GM03348 (cell line): Measurements from ENCODE around the gene F2R.
"Not testable (repeated sequence)": the region's sequence is repeated elsewhere in the genome, so short reads cannot be mapped to it uniquely, and the experiment has no call there.

ENCODE experiments used
- DNase-seq: peaks from one replicate; pipeline ENCODE4 v3.0.0; 2012; ENCODE audit warnings: low spot score

F2R gene

DNA sequence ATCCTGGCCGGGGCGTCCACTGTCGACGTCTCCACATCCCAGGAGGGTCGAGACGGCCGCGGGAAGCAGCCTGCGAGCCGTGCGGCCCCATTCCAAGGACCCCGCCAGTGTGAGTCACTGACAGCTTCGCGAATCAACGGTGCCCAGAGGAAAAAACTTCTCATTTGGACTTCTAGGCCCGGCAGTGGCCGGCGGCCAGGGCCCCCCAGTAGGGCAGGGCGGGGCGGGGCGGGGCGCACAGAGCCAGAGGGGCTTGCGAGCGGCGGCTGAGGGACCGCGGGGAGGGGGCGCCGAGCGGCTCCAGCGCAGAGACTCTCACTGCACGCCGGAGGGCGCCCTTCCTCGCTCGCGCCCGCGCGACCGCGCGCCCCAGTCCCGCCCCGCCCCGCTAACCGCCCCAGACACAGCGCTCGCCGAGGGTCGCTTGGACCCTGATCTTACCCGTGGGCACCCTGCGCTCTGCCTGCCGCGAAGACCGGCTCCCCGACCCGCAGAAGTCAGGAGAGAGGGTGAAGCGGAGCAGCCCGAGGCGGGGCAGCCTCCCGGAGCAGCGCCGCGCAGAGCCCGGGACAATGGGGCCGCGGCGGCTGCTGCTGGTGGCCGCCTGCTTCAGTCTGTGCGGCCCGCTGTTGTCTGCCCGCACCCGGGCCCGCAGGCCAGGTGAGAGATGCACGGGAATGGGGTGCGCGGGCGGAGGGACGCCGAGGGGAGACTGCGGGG lies at the start of gene F2R:
Gene F2R (plus strand): TSS at position 391 of the 720 bp plus-strand sequence. CDS start 182 bp downstream, at position 573.
- peak; percentile 72 for DNase-seq

DNA sequence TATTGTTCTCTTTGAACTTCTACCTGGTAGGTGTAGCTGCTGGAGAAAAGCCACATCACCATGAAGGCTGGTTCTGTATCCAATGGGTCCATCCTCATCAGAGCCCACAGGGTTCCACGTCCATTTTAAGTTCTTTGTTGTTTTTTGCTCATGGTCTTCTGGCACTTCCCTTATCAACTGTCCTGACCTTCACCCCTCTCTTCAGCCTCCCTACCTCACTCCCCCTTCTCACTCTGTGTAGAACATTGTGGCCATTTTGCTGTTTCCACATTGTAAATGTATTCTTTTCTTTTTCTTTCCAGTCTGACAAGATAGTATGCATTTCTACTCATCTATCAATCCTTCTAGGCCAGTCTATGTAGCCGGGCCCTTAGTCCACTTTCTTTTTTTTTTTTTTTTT lies 48.4 kb upstream of the F2R start:
- no peak for DNase-seq

DNA sequence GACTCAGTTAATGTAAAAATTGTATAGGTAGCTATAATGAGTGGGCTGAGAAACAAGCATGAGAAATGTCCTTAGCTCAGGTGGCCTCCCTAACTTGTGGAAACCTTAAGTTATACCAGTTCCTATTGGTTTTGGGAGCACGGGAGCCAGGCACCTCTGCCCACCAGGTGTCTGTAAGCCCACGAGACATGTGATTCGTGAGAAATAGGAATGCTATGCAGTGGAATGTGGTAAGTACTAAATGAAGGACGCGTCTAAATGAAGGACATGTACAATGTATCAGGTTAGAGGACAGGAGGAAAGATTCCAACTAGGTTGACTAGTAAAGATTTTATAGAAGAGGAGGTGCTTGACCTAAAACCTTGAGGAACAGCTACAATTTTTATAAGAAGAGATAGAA lies 46.7 kb upstream of the F2R start:
- DNase-seq = no peak

DNA sequence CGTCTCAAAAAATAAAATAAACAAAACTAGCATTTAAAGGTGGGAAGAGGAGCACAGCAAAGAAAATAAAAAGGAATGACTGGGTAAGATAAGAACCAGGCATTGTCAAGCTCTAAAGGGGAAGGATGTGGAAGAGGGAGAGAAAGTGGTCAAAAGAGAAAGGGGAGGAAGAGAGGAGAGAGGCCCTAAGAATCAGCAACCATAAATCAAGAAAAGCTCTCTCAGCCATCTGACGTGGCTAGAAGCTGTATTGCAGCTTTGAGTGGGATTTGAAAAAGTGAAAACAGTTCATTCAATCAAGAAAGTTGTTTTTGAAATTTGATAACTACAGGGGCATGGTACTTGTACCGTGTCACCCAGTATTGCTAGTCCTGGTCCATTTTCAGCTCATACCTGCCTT lies 45.4 kb upstream of the F2R start:
- no peak for DNase-seq

DNA sequence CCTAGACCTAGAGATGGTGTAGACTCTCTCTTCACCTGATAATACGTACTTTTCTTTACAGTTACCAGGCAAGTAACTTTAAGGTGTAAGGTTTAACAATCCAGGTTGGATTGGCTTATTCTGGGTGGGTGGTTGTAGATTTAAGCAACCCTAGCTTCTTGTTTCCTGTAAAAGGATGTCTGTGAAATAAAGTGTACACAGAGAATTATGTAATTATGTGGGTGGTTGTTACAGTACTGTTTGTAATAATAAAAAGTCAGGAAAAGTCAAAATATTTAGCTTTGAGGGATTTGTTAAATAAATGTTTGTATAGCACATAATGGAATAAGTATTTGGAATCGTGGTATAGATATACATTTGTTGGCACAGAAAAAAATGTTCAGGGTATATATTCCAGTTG lies 43.7 kb upstream of the F2R start:
- DNase-seq = no peak

DNA sequence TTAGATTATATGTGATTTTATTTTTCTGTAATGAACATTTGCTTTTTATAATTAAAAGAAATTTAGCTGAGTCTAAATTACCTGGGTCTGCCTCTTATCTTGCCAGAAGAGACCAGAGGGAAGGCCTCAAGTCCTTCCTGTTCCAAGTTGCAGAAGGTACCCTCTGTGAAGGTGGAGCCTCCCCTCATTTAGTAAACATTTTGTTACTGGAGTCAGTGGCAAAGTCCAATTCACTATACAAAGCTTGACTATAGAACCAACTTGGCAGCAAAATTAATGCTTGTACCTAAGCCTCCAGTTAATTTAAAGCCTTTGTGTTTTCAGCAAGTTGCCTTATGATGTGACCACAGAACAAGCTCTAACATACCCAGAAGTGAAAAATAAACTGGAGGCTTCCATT lies 42.8 kb upstream of the F2R start:
- DNase-seq = no peak

DNA sequence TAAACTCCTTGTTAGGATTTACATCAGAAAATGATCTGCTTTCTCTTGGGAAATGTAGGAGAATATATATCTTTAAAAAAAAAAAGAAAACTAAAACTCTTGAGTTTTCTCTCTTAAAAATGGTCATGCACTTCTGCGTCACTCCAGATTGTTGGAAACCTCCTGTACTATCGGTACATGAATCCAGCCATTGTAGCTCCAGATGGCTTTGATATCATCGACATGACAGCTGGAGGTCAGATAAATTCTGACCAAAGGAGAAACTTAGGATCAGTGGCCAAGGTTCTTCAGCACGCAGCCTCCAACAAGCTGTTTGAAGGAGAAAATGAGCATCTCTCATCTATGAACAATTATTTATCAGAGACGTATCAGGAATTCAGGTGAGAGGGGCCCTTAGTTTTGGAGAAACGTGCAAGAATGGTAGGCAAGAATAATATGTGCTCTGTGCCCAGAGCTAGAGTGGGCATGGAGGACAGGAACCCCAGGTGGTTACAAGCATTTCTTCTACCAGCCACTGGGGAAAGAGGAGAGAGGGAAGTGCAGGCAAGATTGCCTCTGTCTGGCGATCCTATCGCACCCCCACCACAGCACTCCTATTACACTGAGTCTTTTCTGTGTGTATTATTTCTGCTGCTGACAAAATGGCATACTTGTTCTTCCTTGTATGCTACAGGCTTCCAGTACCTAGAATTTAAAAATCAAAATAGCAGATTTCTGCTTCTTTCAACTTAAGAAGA lies 41.4 kb upstream of the F2R start:
- DNase-seq = no peak

DNA sequence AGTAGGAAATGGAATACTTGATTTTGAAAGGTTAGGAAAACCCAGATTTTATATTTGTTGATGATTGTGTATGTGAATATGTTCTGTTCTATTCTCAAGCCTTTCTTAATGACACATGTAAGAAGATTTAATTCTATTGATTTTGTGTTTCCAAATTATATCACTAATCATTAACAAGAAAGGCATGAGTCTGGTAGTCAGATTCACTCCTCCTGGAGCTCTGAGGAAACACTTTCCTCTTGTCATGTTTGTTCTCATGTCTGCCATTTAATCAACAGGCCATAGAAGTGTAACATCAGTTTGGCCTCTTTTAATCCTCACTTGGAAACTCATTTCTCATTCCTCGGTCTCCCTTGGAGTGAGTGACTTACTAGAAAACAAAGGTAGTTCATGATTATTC lies 40.6 kb upstream of the F2R start:
- DNase-seq = no peak

DNA sequence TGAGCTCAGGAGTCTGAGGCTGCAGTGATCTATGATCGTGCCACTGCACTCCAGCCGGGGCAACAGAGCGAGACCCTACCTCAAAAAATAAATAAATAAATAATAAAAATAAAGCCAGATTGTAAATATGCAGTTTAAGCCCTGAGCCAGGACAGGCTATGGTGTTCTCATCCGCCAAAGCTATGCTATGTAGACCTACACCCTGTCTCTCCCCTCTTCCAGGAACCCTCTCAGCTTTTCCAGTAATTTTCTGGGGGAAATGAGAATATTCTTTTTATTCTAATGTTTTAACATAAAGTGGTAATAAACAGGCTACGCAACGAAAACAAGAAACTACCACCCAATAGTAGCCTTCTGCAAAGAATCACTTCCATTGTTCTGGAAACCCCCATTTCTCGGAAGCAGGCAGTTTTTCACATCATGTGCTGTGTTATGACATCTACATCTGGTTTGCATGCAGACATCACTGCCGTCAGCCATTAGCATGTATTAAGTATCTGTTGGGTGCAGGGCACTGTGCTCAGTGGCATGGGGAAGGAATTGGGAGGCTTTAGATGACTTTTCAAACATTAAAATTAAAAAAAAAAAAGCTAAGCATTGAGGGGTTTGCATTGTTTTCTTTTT lies 38.0 kb upstream of the F2R start:
- no peak for DNase-seq

DNA sequence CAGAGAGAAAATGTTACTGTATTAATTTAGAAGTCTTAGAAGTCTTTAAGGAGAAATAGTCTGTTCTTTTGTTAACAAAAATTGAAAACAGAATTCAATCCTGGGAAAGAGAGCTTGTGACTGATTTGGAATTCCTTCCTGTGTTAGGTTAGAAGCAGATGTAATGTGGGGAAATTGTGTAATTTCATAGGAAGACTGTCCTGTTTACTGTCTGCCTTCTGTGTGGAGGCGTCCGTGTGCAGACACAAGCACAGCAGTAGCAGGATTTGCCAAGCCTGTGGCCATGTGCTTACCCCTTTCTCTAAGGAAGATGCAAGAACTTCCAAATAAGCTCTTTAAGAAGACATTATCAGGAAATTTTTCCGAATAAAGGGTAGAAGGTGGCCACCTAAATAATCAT lies 36.7 kb upstream of the F2R start:
- peak; percentile 29 for DNase-seq

DNA sequence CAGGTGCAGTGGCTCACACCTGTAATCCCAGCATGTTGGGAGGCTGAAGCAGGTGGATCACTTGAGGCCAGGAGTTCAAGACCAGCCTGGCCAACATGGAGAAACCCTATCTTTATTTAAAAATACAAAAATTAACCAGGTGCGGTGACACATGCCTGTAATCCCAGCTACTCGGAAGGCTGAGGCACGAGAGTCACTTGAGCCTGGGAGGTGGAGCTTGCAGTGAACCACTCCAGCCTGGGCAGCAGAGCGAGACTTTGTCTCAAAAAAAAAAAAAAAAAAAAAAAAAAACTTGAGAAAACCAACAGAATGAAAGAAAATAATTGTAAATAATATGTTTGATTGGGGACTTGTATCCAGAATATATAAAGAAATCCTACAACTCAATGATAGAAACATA lies 35.1 kb upstream of the F2R start:
- DNase-seq = not testable (repeated sequence)

DNA sequence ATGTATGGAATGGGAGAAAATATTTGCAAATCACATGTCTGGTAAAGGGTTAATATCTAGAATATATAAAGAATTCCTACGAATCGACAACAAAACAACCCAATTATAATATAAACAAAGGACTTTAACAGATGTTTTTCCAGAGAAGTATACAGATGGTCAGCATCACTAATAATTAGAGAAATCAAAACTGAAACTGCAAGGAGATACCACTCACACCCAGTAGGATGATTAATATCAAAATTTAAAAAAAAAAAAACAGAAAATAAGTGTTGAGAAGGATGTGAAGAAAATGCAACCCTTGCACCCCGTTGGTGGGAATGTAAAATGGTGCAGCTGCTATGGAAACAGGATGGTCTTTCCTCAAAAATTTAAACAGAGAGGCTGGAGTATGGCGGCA lies 34.6 kb upstream of the F2R start:
- no peak for DNase-seq

DNA sequence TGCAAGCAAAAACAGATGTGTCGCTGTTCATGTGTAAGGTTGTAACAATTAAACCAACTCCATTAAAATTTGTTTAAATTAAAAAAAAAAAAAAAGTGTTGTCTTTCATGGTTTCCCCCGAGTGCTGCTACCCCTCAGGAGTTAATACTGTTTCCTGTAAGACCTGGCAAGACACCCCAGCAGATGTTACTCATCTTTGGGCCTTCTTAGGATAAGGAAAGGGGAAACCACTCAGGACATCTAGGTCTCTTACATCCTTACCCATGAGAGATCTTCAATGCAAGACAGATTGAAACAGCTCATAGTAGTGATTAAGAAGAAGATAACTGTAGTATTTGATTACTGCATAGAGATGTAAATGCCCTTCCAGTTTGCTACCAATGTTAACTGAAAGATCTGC lies 33.5 kb upstream of the F2R start:
- no peak for DNase-seq

DNA sequence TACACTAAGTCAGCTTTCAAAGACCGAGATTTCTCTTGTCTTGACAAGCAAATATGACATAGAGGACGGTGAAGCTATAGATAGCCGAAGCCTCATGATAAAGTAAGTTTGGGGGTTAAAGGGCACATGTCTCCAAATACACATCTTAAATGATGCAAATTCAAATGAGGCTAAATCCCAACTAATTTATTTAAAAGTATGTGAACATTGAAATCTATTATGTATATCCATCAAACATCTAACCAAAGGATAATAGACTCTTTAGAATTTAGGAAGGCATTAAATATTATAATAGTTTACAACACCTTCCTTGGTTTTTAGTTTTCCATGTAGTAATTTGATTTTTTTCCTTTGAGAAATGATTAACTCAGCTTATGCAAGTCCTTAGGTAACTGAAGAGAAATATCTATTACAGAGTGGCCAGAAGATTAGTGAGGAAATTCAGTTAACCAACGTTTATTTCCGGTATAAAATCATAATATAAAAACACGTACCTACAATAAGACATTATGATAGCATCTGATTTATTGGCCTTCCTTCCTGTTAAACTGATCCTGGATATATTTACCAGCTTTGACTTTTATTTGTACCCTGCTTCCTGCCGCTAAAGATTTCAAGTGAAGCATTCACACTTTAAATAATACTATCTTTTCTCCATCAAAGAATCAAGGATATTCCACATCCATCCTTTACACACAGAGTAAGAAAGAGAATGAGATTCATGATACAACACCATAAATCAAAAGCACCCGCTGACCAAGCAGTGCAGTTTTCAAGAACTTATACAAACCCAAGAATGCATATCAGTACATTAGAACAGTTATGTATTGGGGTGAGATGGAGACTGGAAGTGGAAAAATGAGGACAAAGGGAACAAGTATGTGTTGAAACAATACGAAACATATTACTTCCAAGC lies 31.9 kb upstream of the F2R start:
- no peak for DNase-seq

DNA sequence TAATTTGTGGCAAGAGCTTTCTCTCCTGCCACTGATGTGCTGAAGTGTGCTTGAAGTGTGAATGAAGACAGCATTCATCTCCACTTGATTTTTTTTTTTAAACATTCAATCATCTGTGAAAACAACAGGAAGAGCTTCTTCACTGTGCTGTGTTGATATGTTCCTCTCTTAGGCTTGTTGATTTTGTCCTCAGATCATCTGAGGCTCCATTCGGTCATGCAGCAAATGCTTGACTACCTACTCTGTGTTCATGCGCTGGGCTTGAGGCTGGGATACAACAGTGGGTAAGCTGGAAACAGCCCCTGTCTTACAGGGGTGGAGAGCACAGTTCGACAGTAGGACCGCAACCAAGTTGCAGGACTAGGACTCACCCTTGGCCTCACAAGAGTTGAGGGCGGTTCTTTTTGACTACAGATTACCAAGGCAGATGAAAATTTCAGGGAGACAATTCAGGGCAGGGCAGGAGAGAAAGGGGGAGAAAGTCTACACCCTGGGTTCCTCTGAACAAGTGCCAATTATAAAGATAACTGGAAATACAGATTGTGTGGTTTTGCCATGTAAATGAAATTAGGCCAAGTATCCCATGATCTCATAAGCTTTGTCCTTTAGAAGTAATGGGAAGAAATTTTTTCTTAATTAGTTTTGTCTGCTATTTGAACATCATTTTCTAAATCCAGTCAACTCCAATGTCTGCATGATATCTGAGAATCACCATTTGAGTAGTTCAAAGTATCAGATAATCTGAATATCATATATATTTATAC lies 31.0 kb upstream of the F2R start:
- DNase-seq = no peak

DNA sequence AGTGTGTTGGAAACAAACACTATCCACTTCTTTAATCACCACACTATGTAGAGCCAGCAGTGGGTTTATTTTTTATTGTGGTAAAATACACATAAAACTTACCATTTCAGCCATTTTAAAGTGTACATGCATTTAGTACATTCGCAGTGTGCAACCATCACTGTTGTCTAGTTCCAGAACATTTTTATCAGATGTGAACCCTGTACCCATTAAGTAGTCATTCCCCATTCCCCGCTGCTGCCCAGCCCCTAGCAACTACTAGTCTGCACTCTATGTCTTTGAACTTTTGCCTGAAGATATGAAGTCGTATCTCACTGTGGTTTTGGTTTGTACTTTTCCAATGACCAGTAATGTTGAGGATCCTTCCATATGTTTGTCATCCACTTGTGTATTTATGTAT lies 30.2 kb upstream of the F2R start:
- DNase-seq = no peak

DNA sequence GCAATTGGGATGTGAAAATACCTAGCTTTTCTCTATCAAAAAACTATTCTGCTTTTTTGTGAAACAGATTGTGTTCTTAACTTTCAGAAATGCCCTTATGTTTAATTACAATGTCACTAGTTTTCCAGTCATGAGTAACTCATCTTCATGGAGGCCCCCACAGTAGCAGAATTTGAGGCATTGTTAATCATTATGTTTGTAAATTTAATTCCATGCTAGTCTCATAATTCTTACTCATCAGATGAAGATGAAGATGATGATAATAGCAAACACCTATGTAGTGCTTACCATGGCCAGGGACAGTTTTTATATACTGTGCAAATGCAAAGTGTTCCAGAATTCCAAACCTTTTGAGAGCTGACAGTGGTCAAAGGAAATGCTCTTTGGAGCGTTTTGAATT lies 27.7 kb upstream of the F2R start:
- no peak for DNase-seq

DNA sequence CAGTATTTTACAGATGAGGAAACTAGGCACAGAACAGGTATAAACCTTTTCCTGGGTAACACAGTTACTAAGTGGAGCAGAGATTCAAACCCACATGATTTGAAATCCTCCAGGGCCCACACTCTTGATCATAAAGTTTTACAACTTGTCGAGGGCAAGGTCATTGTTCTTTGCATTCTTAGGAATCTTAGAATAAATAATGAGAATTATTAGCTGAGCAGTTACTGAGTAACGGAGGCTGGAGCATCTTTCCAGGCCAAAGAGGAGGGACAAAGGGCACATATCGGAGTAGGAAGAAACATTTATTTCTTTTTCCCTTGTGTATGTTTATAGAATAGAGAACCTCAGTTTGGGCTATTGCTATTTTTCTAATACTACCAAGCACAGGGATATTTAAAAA lies 27.1 kb upstream of the F2R start:
- no peak for DNase-seq

DNA sequence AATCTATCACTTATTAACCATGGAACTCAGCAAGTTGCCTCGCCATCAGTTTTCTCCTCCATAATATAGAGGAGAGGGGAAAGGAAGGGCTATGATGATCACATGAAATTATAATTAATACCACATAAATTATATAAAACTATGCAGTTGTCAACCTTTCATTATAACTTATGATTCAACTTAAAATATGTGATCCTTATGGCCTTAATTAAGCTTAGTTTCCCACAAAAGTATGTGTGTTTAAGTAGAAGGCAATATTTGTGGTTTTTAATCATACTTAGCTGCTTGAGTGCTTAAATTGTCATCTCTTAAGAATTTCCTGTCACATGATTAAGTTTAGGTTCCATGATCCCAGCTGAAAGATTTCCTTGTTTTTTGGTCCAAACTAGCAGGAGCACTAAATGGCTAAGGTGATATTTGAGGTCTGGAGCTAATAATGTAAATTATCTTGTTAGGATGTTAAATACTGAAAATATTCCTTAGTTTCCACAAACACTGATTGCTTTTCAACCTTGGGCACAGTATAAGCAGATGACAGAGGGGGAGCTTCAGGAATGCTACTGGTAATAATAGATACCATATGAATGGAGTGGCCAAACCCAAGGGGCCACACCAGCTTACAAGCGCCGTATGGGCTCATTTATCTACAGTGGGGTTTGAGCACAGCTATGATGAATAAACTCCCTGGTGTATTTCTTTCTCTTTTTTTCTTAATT lies 26.4 kb upstream of the F2R start:
- peak; percentile 66 for DNase-seq

DNA sequence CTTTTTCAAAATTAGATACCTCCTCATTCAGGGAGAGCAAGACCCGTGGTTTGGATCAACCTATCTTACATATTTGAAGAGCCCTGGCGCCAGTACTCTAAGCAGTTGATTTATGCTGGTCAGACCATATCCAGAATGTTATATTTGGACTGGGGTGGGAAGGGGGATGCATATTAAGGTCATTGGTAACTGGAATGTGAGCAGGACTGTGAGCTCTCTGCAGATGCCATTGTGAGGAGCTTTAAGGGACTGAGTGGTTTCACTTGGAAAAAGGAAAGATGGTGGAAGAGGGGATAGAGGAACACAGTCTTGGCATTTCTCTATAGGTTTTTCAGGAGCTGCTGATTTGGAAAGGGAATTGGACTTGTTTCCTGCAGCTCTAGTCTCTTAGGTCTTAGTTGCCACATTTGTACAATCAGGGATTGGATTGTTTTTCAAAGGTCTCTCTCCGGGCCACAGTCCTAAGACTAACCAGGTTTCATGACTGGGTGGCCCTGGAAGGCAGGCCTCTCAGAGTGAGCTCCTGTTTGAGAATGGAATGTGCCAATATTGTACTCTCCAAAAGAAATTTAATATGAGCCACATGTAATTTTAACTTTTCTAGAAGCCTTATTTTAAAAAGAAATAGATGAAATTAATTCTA lies 25.8 kb upstream of the F2R start:
- DNase-seq = peak; percentile 10
